PC-3 (cell line): ENCODE results near the gene ITSN1. TPM values are rescaled to one million over a fixed set of nuclear protein-coding genes. Genes with fewer than 3 reads are reported as not detected.

ENCODE experiments used
- ATAC-seq: fragments of 200-7000 bp; cut with Tn5 transposase; 2 replicates; pipeline ENCODE4 v1.9.1; 2020; ENCODE audit warnings: mild to moderate bottlenecking, moderate library complexity
- BruUV-seq: library from RNA; stranded (reverse); fragments of 400-500 nt; replicated peaks from 2 replicates; lab custom pipeline; 2021; lab: Mats Ljungman, UMichigan
- CTCF ChIA-PET: fragments of 300-600 bp; sonication (Branson Sonifier 250); formaldehyde crosslinking; loops from one replicate; lab custom pipeline; 2022; ENCODE audit warnings: antibody characterized with exemption; lab: Charles Lee
- POLR2A ChIA-PET: fragments of 300-600 bp; sonication (Branson Sonifier 250); formaldehyde crosslinking; loops from one replicate; lab custom pipeline; 2022; ENCODE audit warnings: antibody characterized with exemption; ENCODE audit not compliant: unreplicated experiment; lab: Charles Lee
- DNase-seq: peaks from one replicate; pipeline ENCODE4 v3.0.0-alpha.2; 2015
- H2AFZ ChIP-seq: fragments of 300-600 bp; sonication (generic); 2 replicates; pipeline ENCODE4 v1.6.0; 2016; ENCODE audit warnings: antibody characterized with exemption, low read length
- H3F3A ChIP-seq: fragments of 300-600 bp; sonication (generic); one replicate; pipeline ENCODE4 v1.6.0; 2017; ENCODE audit warnings: antibody characterized with exemption, low read length, control low read depth, mild to moderate bottlenecking; ENCODE audit not compliant: unreplicated experiment
- H3K27ac ChIP-seq: fragments of 300-600 bp; sonication (generic); 2 replicates; pipeline ENCODE4 v1.5.1; 2016; ENCODE audit warnings: mild to moderate bottlenecking, low read length
- H3K27me3 ChIP-seq: fragments of 300-600 bp; sonication (generic); 2 replicates; pipeline ENCODE4 v1.6.1; 2016; ENCODE audit warnings: low read length, mixed read lengths
- H3K36me3 ChIP-seq: fragments of 300-600 bp; sonication (generic); 2 replicates; pipeline ENCODE4 v1.6.1; 2016; ENCODE audit warnings: low read depth, mixed run types, low read length, mixed read lengths
- H3K4me1 ChIP-seq: fragments of 300-600 bp; sonication (generic); 2 replicates; pipeline ENCODE4 v1.5.1; 2016; ENCODE audit warnings: low read length; ENCODE audit not compliant: insufficient read depth
- H3K4me2 ChIP-seq: fragments of 300-600 bp; sonication (generic); 2 replicates; pipeline ENCODE4 v1.6.0; 2016; ENCODE audit warnings: low read length
- H3K4me3 ChIP-seq: fragments of 300-600 bp; sonication (generic); 2 replicates; pipeline ENCODE4 v1.5.1; 2016; ENCODE audit warnings: mild to moderate bottlenecking, low read length, mixed read lengths
- H3K79me2 ChIP-seq: fragments of 300-600 bp; sonication (generic); 2 replicates; pipeline ENCODE4 v1.6.1; 2017; ENCODE audit warnings: low read length, mixed read lengths
- H3K9ac ChIP-seq: fragments of 300-600 bp; sonication (generic); 2 replicates; pipeline ENCODE4 v1.6.0; 2016; ENCODE audit warnings: mild to moderate bottlenecking, low read length
- H3K9me2 ChIP-seq: fragments of 300-600 bp; sonication (generic); replicated peaks from 2 replicates; pipeline ENCODE4 v1.6.1; 2016; ENCODE audit warnings: mixed run types, low read length, mixed read lengths
- H3K9me3 ChIP-seq: fragments of 300-600 bp; sonication (generic); 2 replicates; pipeline ENCODE4 v1.6.1; 2016; ENCODE audit warnings: low read length, mixed read lengths
- H4K20me1 ChIP-seq: fragments of 300-600 bp; sonication (generic); 2 replicates; pipeline ENCODE4 v1.6.1; 2016; ENCODE audit warnings: low read length, mixed read lengths
- EZH2 ChIP-seq: fragments of 300-600 bp; sonication (generic); IDR thresholded peaks from one replicate; pipeline ENCODE4 v1.6.1; 2017; ENCODE audit warnings: antibody characterized with exemption, mild to moderate bottlenecking, low read length; ENCODE audit not compliant: unreplicated experiment
- EZH2phosphoT487 ChIP-seq: fragments of 300-600 bp; sonication (generic); IDR thresholded peaks from 2 replicates; pipeline ENCODE4 v1.6.1; 2018; ENCODE audit warnings: mild to moderate bottlenecking, antibody characterized with exemption, low read length, borderline replicate concordance
- intact Hi-C: fragments of 100-400 bp; cut with micrococcal nuclease; formaldehyde crosslinking; loops from 2 replicates; pipeline ENCODE4 v1.9.0; 2023
- total RNA-seq: library from RNA; depleted of rRNA; stranded (reverse); fragments of >200 nt; gene quantifications from 2 replicates; pipeline ENCODE4 v1.2.3, GENCODE V29; 2014
- TF ChIP-seq, protein P1 (sequence below): fragments of 300-600 bp; sonication (generic); conservative IDR thresholded peaks from 2 replicates; pipeline ENCODE4 v1.5.1; 2017; ENCODE audit warnings: antibody characterized with exemption, low read depth, mild to moderate bottlenecking, low read length

Gene ITSN1
- total RNA-seq, 1 experiment from 2014 or later, result 45.6 TPM

DNA sequence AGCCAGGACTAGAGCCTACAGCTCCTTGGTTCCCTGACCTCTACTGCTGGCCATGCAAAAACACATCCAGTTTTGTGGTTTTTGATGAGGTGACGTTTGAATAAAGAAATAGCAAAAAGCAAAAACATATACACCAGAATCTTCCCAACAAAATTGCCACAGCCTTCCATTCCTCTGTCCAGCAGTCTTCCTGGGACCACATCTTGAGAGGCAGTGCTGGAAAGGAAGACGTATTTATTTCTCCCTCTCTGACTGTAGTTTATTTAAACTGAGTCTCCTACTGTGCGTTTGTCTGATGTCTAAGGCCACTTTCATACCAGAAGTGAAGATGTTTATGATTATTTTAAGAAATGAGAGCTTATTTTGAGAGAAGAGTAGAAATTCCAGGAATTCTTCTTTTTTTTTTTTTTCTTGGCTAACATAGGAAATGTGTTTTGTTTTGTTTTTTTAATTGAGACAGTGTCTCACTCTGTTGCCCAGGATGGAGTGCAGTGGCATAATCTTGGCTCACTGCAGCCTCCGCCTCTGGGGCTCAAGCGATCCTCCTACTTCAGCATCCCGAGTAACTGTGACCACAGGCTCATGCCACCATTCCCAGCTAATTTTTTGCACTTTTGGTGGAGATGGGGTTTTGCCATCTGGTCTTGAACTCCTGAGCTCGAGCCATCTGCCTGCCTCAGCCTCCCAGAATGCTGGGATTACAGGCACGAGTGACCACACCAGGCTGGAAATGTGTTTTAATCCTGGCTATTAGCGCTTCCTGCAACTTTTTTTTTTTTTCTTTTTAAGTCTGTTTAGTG, 118.5 kb downstream of the ITSN1 start:
- BruUV-seq, result no TSS peak
- POLR2A ChIA-PET, result no interaction called here
- CTCF ChIA-PET, result interaction anchor here (0.6 kb wide), 1 partner anchor 134 kb away, joined by 5 read pairs; no protein-coding TSS in a partner anchor
- H3F3A ChIP-seq, result peaks cover 4% of the 10 kb centered on the region
- no peaks in the 10 kb centered on the region for H4K20me1 ChIP-seq
- no peaks in the 10 kb centered on the region for H3K9me2 ChIP-seq
- TF ChIP-seq EZH2, result no peak
- no peak; the same call in 1 of the 2 replicates for ATAC-seq
- H3K36me3 ChIP-seq, result no peaks in the 10 kb centered on the region
- intact Hi-C loops, result loop anchor here (1.0 to 2.0 kb wide), 3 partner anchors 40 to 134 kb away; partner anchors contain the start of gene ITSN1
- H3K27ac ChIP-seq, result peak overlapping the region; percentile 57
- no peak for DNase-seq
- peak overlapping the region; percentile 77 for H3K4me2 ChIP-seq
- no peaks in the 10 kb centered on the region for H3K27me3 ChIP-seq
- peak overlapping the region; percentile 6; the same call in 1 of the 2 replicates for H3K9ac ChIP-seq
- no peaks in the 10 kb centered on the region for H3K9me3 ChIP-seq
- peak overlapping the region; percentile 33; the same call in 1 of the 2 replicates for H2AFZ ChIP-seq
- no peaks in the 10 kb centered on the region for H3K79me2 ChIP-seq
- peak overlapping the region; percentile 28; the same call in 1 of the 2 replicates for H3K4me3 ChIP-seq
- H3K4me1 ChIP-seq, result peaks cover 27% of the 10 kb centered on the region

DNA sequence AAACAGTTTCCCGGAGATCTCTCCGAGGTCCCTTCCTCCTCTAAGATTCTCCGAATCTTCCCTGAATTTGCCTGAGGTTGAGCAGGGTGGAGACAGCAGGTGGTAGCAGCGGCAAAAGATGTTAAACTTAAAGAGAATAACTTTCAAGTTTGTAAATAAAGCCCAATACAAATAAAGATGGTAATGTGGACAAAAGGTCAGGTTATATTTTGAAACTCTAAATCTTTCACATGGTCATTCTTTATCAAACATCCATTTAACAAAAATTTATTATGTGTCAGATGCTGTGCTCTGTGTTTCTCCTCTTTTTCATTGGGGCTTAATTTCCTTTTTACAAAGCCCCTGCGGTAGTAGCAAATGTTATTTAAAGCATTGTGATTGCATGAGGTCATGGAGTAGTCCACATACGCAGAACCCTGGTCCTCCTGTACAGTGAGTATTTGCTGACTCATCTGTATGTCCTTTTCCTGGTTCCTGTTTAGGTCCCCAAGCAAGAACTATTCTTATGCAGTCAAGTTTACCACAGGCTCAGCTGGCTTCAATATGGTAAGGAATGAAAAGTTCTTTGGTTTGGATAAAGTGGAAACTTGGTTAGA, 119.2 kb downstream of the ITSN1 start:
- BruUV-seq, result no TSS peak
- peak; percentile 99 for ATAC-seq
- ChIA-PET POLR2A (interaction anchor here (0.6 kb wide), 1 partner anchor 129 kb away, joined by 5 read pairs; no protein-coding TSS in a partner anchor), CTCF (no interaction called here)
- peak overlapping the region; percentile 57 for H3K27ac ChIP-seq
- H3K9me2 ChIP-seq, result no peaks in the 10 kb centered on the region
- H3K27me3 ChIP-seq, result no peaks in the 10 kb centered on the region
- peak overlapping the region; percentile 6; the same call in 1 of the 2 replicates for H3K9ac ChIP-seq
- no peaks in the 10 kb centered on the region for H3K9me3 ChIP-seq
- peak overlapping the region; percentile 77 for H3K4me2 ChIP-seq
- DNase-seq, result peak; percentile 93
- H3K79me2 ChIP-seq, result no peaks in the 10 kb centered on the region
- TF ChIP-seq, protein P1, sequence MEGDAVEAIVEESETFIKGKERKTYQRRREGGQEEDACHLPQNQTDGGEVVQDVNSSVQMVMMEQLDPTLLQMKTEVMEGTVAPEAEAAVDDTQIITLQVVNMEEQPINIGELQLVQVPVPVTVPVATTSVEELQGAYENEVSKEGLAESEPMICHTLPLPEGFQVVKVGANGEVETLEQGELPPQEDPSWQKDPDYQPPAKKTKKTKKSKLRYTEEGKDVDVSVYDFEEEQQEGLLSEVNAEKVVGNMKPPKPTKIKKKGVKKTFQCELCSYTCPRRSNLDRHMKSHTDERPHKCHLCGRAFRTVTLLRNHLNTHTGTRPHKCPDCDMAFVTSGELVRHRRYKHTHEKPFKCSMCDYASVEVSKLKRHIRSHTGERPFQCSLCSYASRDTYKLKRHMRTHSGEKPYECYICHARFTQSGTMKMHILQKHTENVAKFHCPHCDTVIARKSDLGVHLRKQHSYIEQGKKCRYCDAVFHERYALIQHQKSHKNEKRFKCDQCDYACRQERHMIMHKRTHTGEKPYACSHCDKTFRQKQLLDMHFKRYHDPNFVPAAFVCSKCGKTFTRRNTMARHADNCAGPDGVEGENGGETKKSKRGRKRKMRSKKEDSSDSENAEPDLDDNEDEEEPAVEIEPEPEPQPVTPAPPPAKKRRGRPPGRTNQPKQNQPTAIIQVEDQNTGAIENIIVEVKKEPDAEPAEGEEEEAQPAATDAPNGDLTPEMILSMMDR, result peak; percentile 33; the same call in 1 of the 2 replicates
- no peak for TF ChIP-seq EZH2phosphoT487
- intact Hi-C loops, result loop anchor here (1.0 to 2.0 kb wide), 3 partner anchors 40 to 133 kb away; partner anchors contain the start of gene ITSN1
- peak overlapping the region; percentile 33; the same call in 1 of the 2 replicates for H2AFZ ChIP-seq
- H3K4me3 ChIP-seq, result peak overlapping the region; percentile 28; the same call in 1 of the 2 replicates
- H4K20me1 ChIP-seq, result no peaks in the 10 kb centered on the region
- H3F3A ChIP-seq, result peaks cover 4% of the 10 kb centered on the region
- H3K4me1 ChIP-seq, result peaks cover 27% of the 10 kb centered on the region
- peaks cover 5% of the 10 kb centered on the region; the same call in 1 of the 2 replicates for H3K36me3 ChIP-seq

DNA sequence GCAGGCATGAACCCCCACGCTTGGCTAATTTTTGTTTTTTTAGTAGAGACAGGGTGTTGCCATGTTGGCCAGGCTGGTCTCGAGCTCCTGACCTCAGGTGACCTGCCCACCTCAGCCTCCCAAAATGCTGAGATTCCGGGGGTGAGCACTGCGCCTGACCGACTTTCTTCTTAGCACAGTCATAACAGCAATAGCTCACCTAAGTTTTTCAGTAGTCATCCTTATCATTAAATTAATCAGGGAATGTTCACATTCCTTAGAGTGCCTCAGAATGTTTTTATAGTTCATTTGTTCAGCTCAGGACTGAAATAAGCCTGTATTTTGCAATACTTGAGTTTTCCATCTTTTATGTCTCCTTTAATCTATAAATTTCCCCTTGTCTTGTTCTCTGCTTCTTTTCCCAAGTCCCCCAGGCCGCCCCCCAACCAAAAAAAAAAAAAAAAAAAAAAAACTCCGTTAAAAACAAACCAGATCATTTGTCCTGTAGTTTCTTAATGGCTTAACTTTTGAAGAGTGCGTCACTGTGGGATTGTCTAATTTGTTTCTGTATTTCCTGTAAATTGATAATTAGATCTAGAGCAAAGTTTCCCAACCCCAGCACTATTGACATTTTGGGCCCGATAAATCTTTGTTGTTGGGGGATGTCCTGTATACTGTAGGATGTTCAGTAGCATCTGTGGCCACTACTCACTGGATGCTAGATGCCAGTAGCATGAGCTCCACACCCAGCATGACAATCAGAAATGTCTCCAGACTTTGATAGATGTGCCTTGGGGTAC, 120.7 kb downstream of the ITSN1 start:
- intact Hi-C loops, result no loop called here
- Histone ChIP-seq H3K9me2 (no peaks in the 10 kb centered on the region), H3K4me3 (no peak overlapping the region), H3K9ac (no peak overlapping the region), H3F3A (peaks cover 4% of the 10 kb centered on the region), H3K36me3 (peaks cover 5% of the 10 kb centered on the region; the same call in 1 of the 2 replicates), H3K9me3 (no peaks in the 10 kb centered on the region), H3K79me2 (no peaks in the 10 kb centered on the region), H3K27ac (no peak overlapping the region), H2AFZ (no peak overlapping the region), H3K4me2 (no peak overlapping the region), H4K20me1 (no peaks in the 10 kb centered on the region), H3K4me1 (peaks cover 27% of the 10 kb centered on the region), H3K27me3 (no peaks in the 10 kb centered on the region)
- TF ChIP-seq, protein P1, result no peak
- no peak for TF ChIP-seq EZH2phosphoT487
- TF ChIP-seq EZH2, result no peak
- DNase-seq (peak; percentile 23), ATAC-seq (no peak)
- ChIA-PET POLR2A (no interaction called here), CTCF (no interaction called here)
- no TSS peak for BruUV-seq
